Liver (tissue), 9 donors: ENCODE data around the gene UBE2U. TPM values are rescaled to one million over a fixed set of nuclear protein-coding genes. Genes with fewer than 3 reads are reported as not detected.

Experiments used
- DNase-seq: peaks from one replicate; pipeline ENCODE4 v3.0.0-alpha.2; 2017; ENCODE audit warnings: low spot score
- H3K27ac ChIP-seq, 2 donors: one replicate each; pipeline ENCODE4 v1.7.0; 2013; ENCODE audit warnings: inconsistent platforms in 2 of 2, low read length in 2 of 2, control low read depth in 1 of 2, low read depth in 1 of 2, mild to moderate bottlenecking in 1 of 2
- H3K27me3 ChIP-seq, 4 donors: one replicate each; pipeline versions ENCODE4 v1.6.1 to v1.7.0; 2013; ENCODE audit warnings: low read length in 3 of 4, inconsistent platforms in 1 of 4, mild to moderate bottlenecking in 1 of 4, moderate library complexity in 1 of 4; ENCODE audit not compliant: control insufficient read depth in 4 of 4, insufficient read depth in 4 of 4
- H3K36me3 ChIP-seq, 4 donors: one replicate each; pipeline versions ENCODE4 v1.6.1 to v1.7.0; 2013; ENCODE audit warnings: low read length in 3 of 4, mild to moderate bottlenecking in 3 of 4, low read depth in 1 of 4, moderate library complexity in 1 of 4; ENCODE audit not compliant: control insufficient read depth in 4 of 4, insufficient read depth in 3 of 4
- H3K4me1 ChIP-seq, 4 donors: one replicate each; pipeline versions ENCODE4 v1.6.1 to v1.7.0; 2013; ENCODE audit warnings: low read length in 3 of 4, mild to moderate bottlenecking in 3 of 4, moderate library complexity in 1 of 4; ENCODE audit not compliant: control insufficient read depth in 4 of 4, insufficient read depth in 4 of 4
- H3K4me3 ChIP-seq, 3 donors: one replicate each; pipeline versions ENCODE4 v1.6.1 to v1.7.0; 2013; ENCODE audit warnings: low read length in 3 of 3, control low read depth in 1 of 3, low read depth in 1 of 3, mild to moderate bottlenecking in 1 of 3
- H3K9ac ChIP-seq, 2 donors: one replicate each; pipeline ENCODE4 v1.7.0; 2013; ENCODE audit warnings: low read length in 2 of 2, mild to moderate bottlenecking in 2 of 2, moderate library complexity in 2 of 2, control low read depth in 1 of 2, low read depth in 1 of 2
- H3K9me3 ChIP-seq, 4 donors: one replicate each; pipeline versions ENCODE4 v1.6.1 to v1.7.0; 2013; ENCODE audit warnings: low read length in 3 of 4; ENCODE audit not compliant: control insufficient read depth in 4 of 4
- FOXA1 ChIP-seq: IDR thresholded peaks from 2 replicates; pipeline ENCODE4 v1.6.1; 2016; ENCODE audit warnings: antibody characterized with exemption
- GABPA ChIP-seq, 2 donors: IDR thresholded peaks in 1 of 2; conservative IDR thresholded peaks in 1 of 2; 2 replicates each; pipeline ENCODE4 v1.6.1; 2016; ENCODE audit warnings: antibody characterized with exemption in 2 of 2, mild to moderate bottlenecking in 1 of 2, moderate library complexity in 1 of 2
- HNF4A ChIP-seq, 2 donors: conservative IDR thresholded peaks; 2 replicates each; pipeline ENCODE4 v1.6.1; 2016; ENCODE audit warnings: antibody characterized with exemption in 2 of 2, mild to moderate bottlenecking in 2 of 2
- HNF4G ChIP-seq: IDR thresholded peaks from 2 replicates; pipeline ENCODE4 v1.6.1; 2016; ENCODE audit warnings: antibody characterized with exemption
- JUND ChIP-seq, 2 donors: IDR thresholded peaks; 2 replicates each; pipeline ENCODE4 v1.6.1; 2016; ENCODE audit warnings: antibody characterized with exemption in 2 of 2
- MAX ChIP-seq: IDR thresholded peaks from 2 replicates; pipeline ENCODE4 v1.6.1; 2016; ENCODE audit warnings: antibody characterized with exemption
- RAD21 ChIP-seq, 2 donors: IDR thresholded peaks; 2 replicates each; pipeline ENCODE4 v1.6.1; 2016; ENCODE audit warnings: antibody characterized with exemption in 2 of 2, mild to moderate bottlenecking in 2 of 2
- REST ChIP-seq: IDR thresholded peaks from 2 replicates; pipeline ENCODE4 v1.6.1; 2016; ENCODE audit warnings: antibody characterized with exemption, mild to moderate bottlenecking
- RXRA ChIP-seq, 2 donors: IDR thresholded peaks; 2 replicates each; pipeline ENCODE4 v1.6.1; 2017 to 2018; ENCODE audit warnings: antibody characterized with exemption in 2 of 2, mild to moderate bottlenecking in 1 of 2
- YY1 ChIP-seq: IDR thresholded peaks from 2 replicates; pipeline ENCODE4 v1.6.1; 2016; ENCODE audit warnings: antibody characterized with exemption, mild to moderate bottlenecking
- WGBS: extraction: QIAGEN DNeasy Blood & Tissue Kit; methylation state at CpG from one replicate; pipeline ENCODE4 v1.1.7; 2013; 5-methylcytosine and 5-hydroxymethylcytosine counted together
- polyA plus RNA-seq, 2 donors: library from polyadenylated mRNA; stranded (reverse) in 1 of 2; unstranded in 1 of 2; fragments of 200-250 nt in 1 of 2; fragments of >200 nt in 1 of 2; fragmentation: Nextera tagmentation in 1 of 2; extraction: Ambion mirVana in 1 of 2; gene quantifications; one replicate each; pipeline versions ENCODE4 v1.2.1 to v1.2.3, GENCODE V29; 2013 to 2015
- total RNA-seq, 2 donors: library from RNA; depleted of rRNA; stranded (reverse); fragments of >200 nt; gene quantifications; one replicate each; pipeline ENCODE4 v1.2.3, GENCODE V29; 2014
- TF ChIP-seq, protein P1 (sequence below): fragments of 150-350 bp; IDR thresholded peaks from 2 replicates; pipeline ENCODE4 v1.5.1; 2017; ENCODE audit warnings: improper control_type of control experiment, low read depth, low read length; ENCODE audit not compliant: missing input control
- TF ChIP-seq, protein P2 (sequence below): IDR thresholded peaks from 2 replicates; pipeline ENCODE4 v1.6.1; 2016; ENCODE audit warnings: antibody characterized with exemption
- donor health status: healthy.
- donor health status: healthy.
- donor health status: healthy.
- donor health status: healthy.
- donor health status: healthy.

UBE2U gene
- total and polyA plus RNA-seq, 4 donors, result not detected

DNA sequence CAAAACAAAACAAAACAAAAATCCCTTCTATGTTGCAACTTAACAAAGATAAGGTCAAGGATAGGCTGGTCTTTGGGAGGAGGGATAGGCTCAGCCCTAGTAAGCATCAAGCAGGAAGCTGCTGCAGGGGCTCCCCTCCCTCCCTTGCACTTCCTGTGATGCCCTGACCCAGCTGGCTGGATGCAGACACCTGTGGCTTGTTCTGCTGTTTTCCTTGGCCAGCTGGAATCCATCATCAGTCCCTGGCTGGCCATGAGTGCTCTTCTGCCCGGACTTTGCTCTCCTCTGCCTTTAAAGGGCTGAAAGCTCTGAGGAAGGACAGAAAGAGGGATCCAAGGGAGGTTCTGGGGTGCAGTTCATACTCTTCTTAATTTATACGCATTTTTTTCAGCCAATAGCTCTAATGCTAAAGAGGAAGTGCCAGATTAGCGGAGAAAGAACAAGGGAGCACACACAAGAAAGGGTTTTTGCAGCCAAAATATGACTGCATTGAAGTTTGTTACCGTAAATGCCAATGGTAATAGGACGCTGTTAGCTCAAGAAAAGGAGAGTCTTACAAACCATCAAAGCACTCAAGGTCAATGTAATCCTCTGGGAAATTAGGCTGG, 19.9 kb upstream of the UBE2U start:
- Histone ChIP-seq H3K9me3 (no peaks in the 10 kb centered on the region), H3K27me3 (no peaks in the 10 kb centered on the region), H3K36me3 (no peaks in the 10 kb centered on the region), H3K4me3 (no peak overlapping the region), H3K9ac (no peak overlapping the region), H3K4me1 (no peaks in the 10 kb centered on the region), H3K27ac (no peak overlapping the region)
- TF ChIP-seq, protein P1, sequence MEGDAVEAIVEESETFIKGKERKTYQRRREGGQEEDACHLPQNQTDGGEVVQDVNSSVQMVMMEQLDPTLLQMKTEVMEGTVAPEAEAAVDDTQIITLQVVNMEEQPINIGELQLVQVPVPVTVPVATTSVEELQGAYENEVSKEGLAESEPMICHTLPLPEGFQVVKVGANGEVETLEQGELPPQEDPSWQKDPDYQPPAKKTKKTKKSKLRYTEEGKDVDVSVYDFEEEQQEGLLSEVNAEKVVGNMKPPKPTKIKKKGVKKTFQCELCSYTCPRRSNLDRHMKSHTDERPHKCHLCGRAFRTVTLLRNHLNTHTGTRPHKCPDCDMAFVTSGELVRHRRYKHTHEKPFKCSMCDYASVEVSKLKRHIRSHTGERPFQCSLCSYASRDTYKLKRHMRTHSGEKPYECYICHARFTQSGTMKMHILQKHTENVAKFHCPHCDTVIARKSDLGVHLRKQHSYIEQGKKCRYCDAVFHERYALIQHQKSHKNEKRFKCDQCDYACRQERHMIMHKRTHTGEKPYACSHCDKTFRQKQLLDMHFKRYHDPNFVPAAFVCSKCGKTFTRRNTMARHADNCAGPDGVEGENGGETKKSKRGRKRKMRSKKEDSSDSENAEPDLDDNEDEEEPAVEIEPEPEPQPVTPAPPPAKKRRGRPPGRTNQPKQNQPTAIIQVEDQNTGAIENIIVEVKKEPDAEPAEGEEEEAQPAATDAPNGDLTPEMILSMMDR, result no peak
- WGBS, result 80% methylated on average over 5 of the region's 5 CpGs
- DNase-seq, result no peak

DNA sequence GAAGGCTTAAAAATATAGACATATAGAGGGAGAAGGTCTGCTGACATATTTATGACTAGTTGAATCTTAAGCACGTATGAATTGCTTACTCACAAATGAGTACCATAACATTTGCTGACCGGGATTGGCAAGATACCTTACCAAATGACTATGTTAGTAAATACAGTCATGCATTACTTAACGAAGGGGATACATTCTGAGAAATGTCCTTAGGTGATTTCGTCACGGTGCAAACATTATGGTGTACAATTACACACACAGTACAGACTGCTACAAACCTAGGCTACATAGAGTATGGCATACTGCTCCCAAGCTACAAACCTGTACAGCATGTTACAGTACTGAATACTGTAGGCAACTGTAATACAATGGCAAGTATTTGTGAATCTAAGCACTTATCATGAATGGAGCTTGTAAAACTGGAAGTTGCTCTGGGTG, 19.4 kb upstream of the UBE2U start:
- Histone ChIP-seq H3K9ac (no peak overlapping the region), H3K4me3 (no peak overlapping the region), H3K4me1 (no peaks in the 10 kb centered on the region), H3K27ac (no peak overlapping the region), H3K36me3 (no peaks in the 10 kb centered on the region), H3K9me3 (no peaks in the 10 kb centered on the region), H3K27me3 (no peaks in the 10 kb centered on the region)
- no peak for DNase-seq
- no peak for TF ChIP-seq FOXA1
- TF ChIP-seq, protein P1, result no peak
- no peak for TF ChIP-seq HNF4A (conservative IDR thresholded peaks at IDR 0.05)
- TF ChIP-seq GABPA (IDR thresholded peaks at IDR 0.05 in 1 of 2, conservative IDR thresholded peaks at IDR 0.05 in 1 of 2), result no peak
- TF ChIP-seq RAD21 (IDR thresholded peaks at IDR 0.05), result no peak
- TF ChIP-seq YY1, result no peak
- TF ChIP-seq, protein P2, sequence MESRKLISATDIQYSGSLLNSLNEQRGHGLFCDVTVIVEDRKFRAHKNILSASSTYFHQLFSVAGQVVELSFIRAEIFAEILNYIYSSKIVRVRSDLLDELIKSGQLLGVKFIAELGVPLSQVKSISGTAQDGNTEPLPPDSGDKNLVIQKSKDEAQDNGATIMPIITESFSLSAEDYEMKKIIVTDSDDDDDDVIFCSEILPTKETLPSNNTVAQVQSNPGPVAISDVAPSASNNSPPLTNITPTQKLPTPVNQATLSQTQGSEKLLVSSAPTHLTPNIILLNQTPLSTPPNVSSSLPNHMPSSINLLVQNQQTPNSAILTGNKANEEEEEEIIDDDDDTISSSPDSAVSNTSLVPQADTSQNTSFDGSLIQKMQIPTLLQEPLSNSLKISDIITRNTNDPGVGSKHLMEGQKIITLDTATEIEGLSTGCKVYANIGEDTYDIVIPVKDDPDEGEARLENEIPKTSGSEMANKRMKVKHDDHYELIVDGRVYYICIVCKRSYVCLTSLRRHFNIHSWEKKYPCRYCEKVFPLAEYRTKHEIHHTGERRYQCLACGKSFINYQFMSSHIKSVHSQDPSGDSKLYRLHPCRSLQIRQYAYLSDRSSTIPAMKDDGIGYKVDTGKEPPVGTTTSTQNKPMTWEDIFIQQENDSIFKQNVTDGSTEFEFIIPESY, result no peak
- no peak for TF ChIP-seq MAX
- TF ChIP-seq REST, result no peak
- no peak for TF ChIP-seq HNF4G
- no peak for TF ChIP-seq RXRA (IDR thresholded peaks at IDR 0.05)
- no peak for TF ChIP-seq JUND (IDR thresholded peaks at IDR 0.05)
- 90% methylated on average over 5 of the region's 5 CpGs for WGBS
